ENCODE measurements around the gene PNRC1.

GRCh38 chr6:89134723-89135122, 54.2 kb downstream of the PNRC1 start:
- TF ChIP-seq CTCF (IDR thresholded peaks at IDR 0.05; ENCODE audit: borderline replicate concordance, extremely low read depth, low read length, poor library complexity, severe bottlenecking): no peak
- no peak for TF ChIP-seq EZH2 (IDR thresholded peaks at IDR 0.05; ENCODE audit: borderline replicate concordance, low read depth, low read length, severe bottlenecking)

Data from DND-41 (cell line).